Astrocyte (in vitro differentiated cells and primary cell): Measurements from ENCODE around the gene SEMA4C. TPM values are rescaled to one million over a fixed set of nuclear protein-coding genes. Genes with fewer than 3 reads are reported as not detected.

ENCODE experiments used
- DNase-seq: peaks from one replicate; pipeline ENCODE4 v3.0.0-alpha.2; 2010; ENCODE audit warnings: low read depth
- FAIRE-seq: peaks from 2 replicates; lab custom pipeline; 2011; peaks lifted over from hg19 to GRCh38; lab: Jason Lieb, UNC
- H2AFZ ChIP-seq: 2 replicates; pipeline ENCODE4 v1.6.0; 2012; ENCODE audit warnings: low read depth, low read length, inconsistent platforms
- H3K27ac ChIP-seq: 2 replicates; pipeline ENCODE4 v1.5.1; 2011; ENCODE audit warnings: low read depth, low read length, inconsistent platforms
- H3K27me3 ChIP-seq: 2 replicates; pipeline ENCODE4 v1.6.0; 2011; ENCODE audit warnings: low read length, inconsistent platforms; ENCODE audit not compliant: insufficient read depth
- H3K36me3 ChIP-seq: 2 replicates; pipeline ENCODE4 v1.5.1; 2011; ENCODE audit warnings: low read length, inconsistent platforms; ENCODE audit not compliant: insufficient read depth
- H3K4me1 ChIP-seq: 2 replicates; pipeline ENCODE4 v1.5.1; 2011; ENCODE audit warnings: low read length, inconsistent platforms; ENCODE audit not compliant: insufficient read depth
- H3K4me2 ChIP-seq: 2 replicates; pipeline ENCODE4 v1.6.0; 2012; ENCODE audit warnings: low read length, inconsistent platforms
- H3K4me3 ChIP-seq: 2 replicates; pipeline ENCODE4 v1.5.1; 2011; ENCODE audit warnings: low read depth, mild to moderate bottlenecking, low read length, inconsistent platforms; ENCODE audit not compliant: insufficient read depth
- H3K79me2 ChIP-seq: 2 replicates; pipeline ENCODE4 v1.6.0; 2012; ENCODE audit warnings: mild to moderate bottlenecking, low read length, inconsistent platforms; ENCODE audit not compliant: insufficient read depth
- H3K9ac ChIP-seq: 2 replicates; pipeline ENCODE4 v1.6.0; 2012; ENCODE audit warnings: mild to moderate bottlenecking, low read length, inconsistent platforms
- H3K9me3 ChIP-seq: 2 replicates; pipeline ENCODE4 v1.5.1; 2012; ENCODE audit warnings: low read depth, mild to moderate bottlenecking, low read length, inconsistent platforms; ENCODE audit not compliant: insufficient read depth
- H4K20me1 ChIP-seq: 2 replicates; pipeline ENCODE4 v1.6.0; 2012; ENCODE audit warnings: low read length, inconsistent platforms; ENCODE audit not compliant: insufficient read depth
- H3K27ac Mint-ChIP-seq: one replicate; pipeline ENCODE4 v1.8.0; 2021; ENCODE audit warnings: mild to moderate bottlenecking, mixed read lengths; ENCODE audit not compliant: unreplicated experiment
- H3K27me3 Mint-ChIP-seq: one replicate; pipeline ENCODE4 v1.8.0; 2021; ENCODE audit warnings: low read depth, mixed read lengths; ENCODE audit not compliant: unreplicated experiment
- H3K36me3 Mint-ChIP-seq: one replicate; pipeline ENCODE4 v1.8.0; 2021; ENCODE audit warnings: low read depth, mixed read lengths; ENCODE audit not compliant: unreplicated experiment
- H3K4me1 Mint-ChIP-seq: one replicate; pipeline ENCODE4 v1.8.0; 2021; ENCODE audit warnings: low read depth, mixed read lengths; ENCODE audit not compliant: unreplicated experiment
- H3K4me3 Mint-ChIP-seq: one replicate; pipeline ENCODE4 v1.8.0; 2021; ENCODE audit warnings: mild to moderate bottlenecking, moderate library complexity, mixed read lengths; ENCODE audit not compliant: unreplicated experiment
- H3K9me3 Mint-ChIP-seq: one replicate; pipeline ENCODE4 v1.8.0; 2021; ENCODE audit warnings: mild to moderate bottlenecking, mixed read lengths; ENCODE audit not compliant: unreplicated experiment
- CTCF ChIP-seq: IDR thresholded peaks from 2 replicates; pipeline ENCODE4 v1.5.1; 2011; ENCODE audit warnings: low read depth, mild to moderate bottlenecking, inconsistent platforms, low read length, moderate library complexity; ENCODE audit not compliant: insufficient read depth
- EZH2 ChIP-seq: IDR thresholded peaks from 2 replicates; pipeline ENCODE4 v1.6.1; 2012; ENCODE audit warnings: mild to moderate bottlenecking, low read length, inconsistent platforms; ENCODE audit not compliant: insufficient read depth
- total RNA-seq: library from RNA; stranded (reverse); gene quantifications from 2 replicates; pipeline ENCODE4 v1.2.1, GENCODE V29; 2021

The SEMA4C gene
- total RNA-seq, 1 donor from 2014 or later: 32.8 TPM

- H3K27ac ChIP-seq: no peak overlapping the region
- peak; percentile 25 for DNase-seq
These were observed 28.9 kb upstream of the SEMA4C start for GRCh38 chr2:96898641-96899412.

GRCh38 chr2:96898135-96898505, 28.2 kb upstream of the SEMA4C start:
- no peaks in the 10 kb centered on the region for H3K27me3 ChIP-seq
- H3K4me2 ChIP-seq: no peak overlapping the region
- no peak overlapping the region for H3K27ac ChIP-seq
- no peaks in the 10 kb centered on the region for H3K4me1 ChIP-seq
- no peak for FAIRE-seq
- TF ChIP-seq EZH2: no peak
- no peak for TF ChIP-seq CTCF
- Mint-ChIP-seq H3K36me3 (no peaks in the 10 kb centered on the region), H3K9me3 (no peaks in the 10 kb centered on the region), H3K4me3 (no peak overlapping the region), H3K27me3 (peaks cover 26% of the 10 kb centered on the region), H3K27ac (no peak overlapping the region), H3K4me1 (peaks cover 9% of the 10 kb centered on the region)
- no peaks in the 10 kb centered on the region for H3K36me3 ChIP-seq
- H3K9ac ChIP-seq: no peak overlapping the region
- H4K20me1 ChIP-seq: no peaks in the 10 kb centered on the region
- no peak overlapping the region for H3K4me3 ChIP-seq
- DNase-seq: no peak
- H3K79me2 ChIP-seq: no peaks in the 10 kb centered on the region
- H2AFZ ChIP-seq: no peak overlapping the region
- H3K9me3 ChIP-seq: no peaks in the 10 kb centered on the region

More at GRCh38 chr2:96898641-96899412, 28.9 kb upstream of the SEMA4C start:
- no peaks in the 10 kb centered on the region for H3K4me1 ChIP-seq
- H3K27ac Mint-ChIP-seq: peak overlapping the region; percentile 41
- no peaks in the 10 kb centered on the region for H3K9me3 Mint-ChIP-seq
- no peaks in the 10 kb centered on the region for H3K27me3 ChIP-seq
- no peak for FAIRE-seq
- H3K9me3 ChIP-seq: no peaks in the 10 kb centered on the region
- no peak overlapping the region for H3K4me2 ChIP-seq
- H3K36me3 Mint-ChIP-seq: no peaks in the 10 kb centered on the region
- peak overlapping the region; percentile 34 for H2AFZ ChIP-seq
- H3K4me1 Mint-ChIP-seq: peaks cover 9% of the 10 kb centered on the region
- no peaks in the 10 kb centered on the region for H3K79me2 ChIP-seq
- H3K4me3 ChIP-seq: no peak overlapping the region
- H3K27me3 Mint-ChIP-seq: peaks cover 25% of the 10 kb centered on the region
- no peaks in the 10 kb centered on the region for H4K20me1 ChIP-seq
- no peak overlapping the region for H3K9ac ChIP-seq
- no peak overlapping the region for H3K4me3 Mint-ChIP-seq
- TF ChIP-seq CTCF: no peak
- no peak for TF ChIP-seq EZH2
- no peaks in the 10 kb centered on the region for H3K36me3 ChIP-seq

GRCh38 chr2:96897491-96898134, 27.7 kb upstream of the SEMA4C start:
- H2AFZ ChIP-seq: no peak overlapping the region

More at GRCh38 chr2:96897491-96898134, 27.7 kb upstream of the SEMA4C start:
- H3K27me3 ChIP-seq: no peaks in the 10 kb centered on the region
- TF ChIP-seq CTCF (no peak), EZH2 (no peak)
- no peak overlapping the region for H3K9ac ChIP-seq
- no peak overlapping the region for H3K4me3 Mint-ChIP-seq
- no peaks in the 10 kb centered on the region for H4K20me1 ChIP-seq
- DNase-seq (peak; percentile 46), FAIRE-seq (no peak)
- H3K9me3 ChIP-seq: no peaks in the 10 kb centered on the region
- H3K79me2 ChIP-seq: no peaks in the 10 kb centered on the region
- H3K36me3 ChIP-seq: no peaks in the 10 kb centered on the region
- H3K4me1 Mint-ChIP-seq: peaks cover 11% of the 10 kb centered on the region
- H3K9me3 Mint-ChIP-seq: no peaks in the 10 kb centered on the region
- H3K36me3 Mint-ChIP-seq: no peaks in the 10 kb centered on the region
- no peak overlapping the region for H3K27ac ChIP-seq
- H3K4me1 ChIP-seq: no peaks in the 10 kb centered on the region
- no peak overlapping the region for H3K27ac Mint-ChIP-seq
- peaks cover 28% of the 10 kb centered on the region for H3K27me3 Mint-ChIP-seq
- H3K4me2 ChIP-seq: no peak overlapping the region
- no peak overlapping the region for H3K4me3 ChIP-seq
